GM18498 (cell line): ENCODE results near the gene TCEA3.

Experiments used
- ATAC-seq: cut with Tn5 transposase; IDR thresholded peaks from one replicate; pipeline ENCODE4 v1.9.1; 2021; ENCODE audit warnings: mild to moderate bottlenecking, moderate library complexity; ENCODE audit not compliant: unreplicated experiment

TCEA3 gene

DNA sequence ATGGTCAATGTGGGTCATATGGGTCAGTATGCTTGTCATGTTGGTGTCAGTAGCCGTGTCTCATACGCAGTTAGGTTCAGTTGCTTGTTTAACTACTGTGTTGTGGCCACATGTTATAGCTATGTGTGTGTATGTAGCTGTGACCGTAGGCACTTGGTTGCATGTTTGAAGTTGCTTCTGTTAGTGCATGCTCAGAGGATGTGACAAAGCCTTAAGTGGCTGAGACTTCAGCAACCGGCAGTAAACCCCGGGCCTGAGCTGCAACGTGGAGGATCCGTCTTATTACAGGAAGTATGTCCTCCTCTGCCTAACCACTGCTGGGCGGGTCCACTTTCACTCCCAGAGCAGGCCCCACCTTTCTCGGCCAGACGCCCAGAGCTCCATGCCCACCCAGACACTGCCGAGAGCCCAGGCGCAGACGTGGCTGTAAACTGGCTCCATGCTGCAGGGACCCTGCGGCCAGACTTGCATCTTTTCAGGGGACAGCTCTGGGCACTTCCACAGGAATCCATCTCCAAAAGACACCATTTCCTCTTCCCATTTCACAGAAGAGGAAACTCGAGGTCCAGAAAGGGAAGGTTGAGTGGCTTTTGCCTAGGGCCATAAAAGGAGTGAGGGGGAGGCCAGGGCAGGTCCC lies 2.2 kb downstream of the TCEA3 start:
- no peak for ATAC-seq

DNA sequence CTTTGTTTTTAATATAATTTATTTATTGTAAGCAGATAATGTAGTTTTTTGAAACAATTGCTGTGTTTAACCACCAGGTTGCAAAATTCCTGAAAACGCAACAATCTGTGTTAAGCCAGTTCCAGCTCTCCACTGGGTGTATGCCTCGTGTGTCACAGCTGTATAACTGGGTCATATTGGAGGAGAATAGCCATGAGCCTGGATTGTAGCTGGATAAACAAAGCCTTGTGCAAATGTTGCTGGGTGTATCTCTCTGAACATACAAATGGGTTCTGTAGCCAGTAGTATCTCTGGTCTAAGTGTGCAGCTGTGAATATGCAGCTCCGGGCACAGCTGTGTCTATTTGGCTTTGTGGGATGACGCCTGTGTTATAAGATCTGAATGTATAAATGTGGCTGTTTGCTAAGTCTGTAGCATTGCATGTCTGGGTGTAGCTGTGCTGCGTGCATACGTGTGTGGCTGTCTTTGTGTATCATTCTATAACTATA lies 2.8 kb downstream of the TCEA3 start:
- no peak for ATAC-seq

- no peak for ATAC-seq
These were observed 3.2 kb downstream of the TCEA3 start for GRCh38 chr1:23421343-23421742.

- no peak for ATAC-seq
These were observed 3.8 kb downstream of the TCEA3 start for GRCh38 chr1:23420778-23421177.

DNA sequence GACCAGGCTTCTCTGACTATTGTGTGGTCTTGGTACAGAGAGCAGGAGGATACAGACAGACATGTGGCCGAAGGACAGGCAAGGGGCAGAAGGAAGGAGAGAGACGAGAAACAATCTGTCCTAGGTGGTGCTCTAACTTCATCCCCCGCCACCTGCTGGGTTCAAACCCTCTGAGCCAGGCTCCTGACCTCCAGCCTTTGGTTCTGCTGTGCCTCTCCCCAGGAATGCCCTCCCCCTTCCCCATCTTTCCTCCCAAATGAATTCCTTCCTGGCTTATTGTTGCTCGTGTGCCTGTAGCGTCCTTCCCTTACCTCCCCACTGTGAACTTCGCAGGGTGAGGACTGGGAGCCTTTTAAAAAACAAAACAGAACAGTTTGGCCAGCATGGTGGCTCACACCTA lies 5.4 kb downstream of the TCEA3 start:
- no peak for ATAC-seq

DNA sequence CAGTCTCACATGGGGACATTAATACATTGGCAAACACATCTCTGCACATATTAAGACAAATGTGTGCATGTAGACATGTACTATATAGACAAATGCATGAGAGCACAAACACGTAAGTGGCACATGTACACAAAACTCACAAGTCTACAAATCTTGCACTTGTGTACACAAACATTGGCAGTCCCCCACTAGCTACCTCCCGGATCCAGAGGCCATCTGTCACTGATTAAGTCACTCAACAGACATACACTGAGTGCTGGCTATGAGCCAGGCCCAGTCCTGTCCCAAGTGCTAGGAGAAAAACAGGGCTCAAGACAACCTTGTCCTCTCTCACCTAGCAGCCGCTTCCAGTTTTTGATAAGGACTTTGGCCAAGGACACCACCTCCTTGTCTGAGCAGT lies 7.0 kb downstream of the TCEA3 start:
- ATAC-seq, result no peak

DNA sequence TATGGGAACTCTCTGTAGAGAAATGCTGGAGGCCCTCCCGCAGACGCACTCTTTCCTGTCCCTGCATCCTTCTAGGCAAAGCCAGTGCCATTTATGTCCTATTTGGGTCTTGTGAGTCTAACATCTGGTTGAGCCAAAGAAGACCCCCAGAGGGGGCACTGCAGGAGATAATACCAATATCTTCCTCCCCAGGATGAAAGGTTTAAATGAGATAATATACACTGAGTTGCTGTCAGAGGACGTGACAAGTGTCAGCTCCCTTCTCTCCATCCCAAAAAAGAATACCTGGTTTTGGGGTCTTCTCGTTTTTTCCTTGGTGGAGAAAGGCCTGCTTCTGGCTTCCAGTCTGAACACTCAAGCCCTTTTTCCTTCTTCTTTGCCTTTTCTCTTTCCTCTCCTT lies 7.6 kb downstream of the TCEA3 start:
- ATAC-seq, result no peak

GRCh38 chr1:23408797-23409290 lies 15.7 kb downstream of the TCEA3 start:
- ATAC-seq, result no peak

DNA sequence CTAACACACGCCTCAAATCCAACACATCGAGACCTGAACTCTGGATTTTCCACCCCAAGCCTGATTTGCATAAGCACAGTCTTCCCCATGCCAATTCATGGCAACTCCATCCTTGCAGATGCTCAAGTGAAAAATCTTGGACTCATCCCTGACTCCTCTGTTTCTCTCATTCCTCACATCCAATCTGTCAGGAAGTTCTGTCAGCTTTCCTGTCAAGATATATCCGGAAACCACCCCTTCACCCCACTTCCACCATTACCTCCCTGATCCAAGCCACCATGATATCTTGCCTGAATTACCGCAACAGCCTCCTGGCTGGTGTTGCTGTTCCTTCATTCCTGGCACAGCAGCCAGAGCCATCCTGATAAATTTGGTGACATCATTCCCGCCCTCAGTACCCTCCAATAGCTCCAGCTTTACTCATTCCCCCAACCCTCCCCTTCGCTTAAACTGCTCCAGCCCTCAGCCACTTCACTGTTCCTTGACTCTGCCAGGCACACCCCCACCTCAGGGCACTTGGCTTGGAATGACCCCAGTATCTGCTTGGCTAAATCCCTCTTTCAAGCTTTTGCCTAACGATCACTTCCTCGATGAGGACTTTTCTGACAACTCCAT lies 17.4 kb downstream of the TCEA3 start:
- ATAC-seq, result no peak

DNA sequence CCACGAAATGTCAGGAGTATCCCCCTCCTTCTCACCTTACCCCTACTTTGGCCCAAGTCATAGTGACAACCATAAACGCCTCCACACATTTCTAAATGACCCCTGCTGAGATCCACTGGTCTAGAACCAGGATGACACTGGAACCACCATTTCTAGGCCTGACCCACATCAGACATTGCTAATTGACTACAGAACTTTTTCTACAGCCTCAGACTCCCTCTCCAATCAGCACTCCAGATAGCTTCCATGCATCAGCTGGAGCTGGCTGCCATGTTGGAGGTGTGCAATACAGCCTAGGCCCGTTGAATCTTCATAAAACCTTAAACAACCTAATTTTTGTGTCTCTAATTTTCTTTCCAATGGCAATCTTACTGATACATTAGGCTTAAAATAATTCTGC lies 18.6 kb downstream of the TCEA3 start:
- ATAC-seq, result no peak

DNA sequence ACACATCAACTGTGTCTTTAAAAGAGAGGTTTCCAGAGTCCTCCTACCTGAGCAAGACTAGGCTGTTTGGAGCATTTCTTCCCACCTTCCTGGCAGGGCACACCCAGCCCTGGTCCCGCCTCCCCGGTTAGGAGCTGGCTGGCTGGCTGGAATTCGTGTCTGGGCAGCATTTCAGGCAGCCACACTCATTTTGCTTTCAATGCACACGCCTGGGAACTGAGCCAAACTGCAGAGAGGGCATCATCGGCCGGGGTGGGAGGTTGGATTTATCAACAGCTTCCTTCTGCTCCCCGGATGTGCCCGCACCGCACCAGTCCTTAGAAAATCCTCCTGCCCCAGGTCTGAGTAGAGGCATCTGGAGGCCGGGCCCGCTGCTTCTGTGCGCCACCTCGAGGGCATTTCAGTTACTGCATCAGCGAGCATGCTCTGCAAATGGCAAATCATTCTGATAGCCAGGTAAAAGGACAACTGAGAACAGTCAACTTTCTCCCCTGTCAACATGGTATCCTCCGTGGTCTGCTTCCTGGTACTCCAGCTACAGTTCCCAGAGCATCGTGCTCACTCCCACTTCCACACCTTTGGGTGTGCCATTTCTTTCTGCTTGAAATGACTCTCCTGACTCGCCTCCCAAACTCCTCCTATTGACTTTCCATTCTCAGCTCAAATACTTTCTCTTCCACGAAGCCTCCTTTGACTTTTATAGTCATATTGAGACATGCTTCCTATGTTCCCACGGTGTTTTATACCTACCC lies 20.6 kb downstream of the TCEA3 start:
- ATAC-seq, result no peak

GRCh38 chr1:23403355-23403734 lies 21.2 kb downstream of the TCEA3 start:
- ATAC-seq, result no peak

GRCh38 chr1:23403038-23403336 lies 21.6 kb downstream of the TCEA3 start:
- no peak for ATAC-seq

GRCh38 chr1:23402286-23403037 lies 22.1 kb downstream of the TCEA3 start:
- ATAC-seq, result no peak

DNA sequence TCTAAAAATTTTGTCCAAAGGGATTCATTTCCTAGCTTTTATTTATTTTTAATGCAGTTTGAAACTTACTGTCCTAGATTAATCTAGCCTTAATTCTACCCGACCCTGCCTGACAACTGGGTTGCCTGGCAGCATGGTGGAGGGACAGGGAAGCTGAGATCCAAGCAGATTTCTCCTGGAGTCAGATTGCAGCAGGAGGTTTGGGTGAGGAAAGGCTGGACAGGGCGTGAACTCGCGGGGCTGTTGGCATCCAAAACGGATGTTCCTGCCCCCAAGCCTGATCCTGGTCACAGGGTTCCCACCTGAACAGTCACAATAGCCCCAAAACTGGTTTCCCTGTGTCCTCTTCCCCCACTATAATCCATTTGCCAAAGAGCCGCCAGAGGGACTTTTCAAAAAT lies 23.2 kb downstream of the TCEA3 start:
- no peak for ATAC-seq

GRCh38 chr1:23400324-23401114 lies 24.0 kb downstream of the TCEA3 start:
- no peak for ATAC-seq

GRCh38 chr1:23399229-23399628 lies 25.3 kb downstream of the TCEA3 start:
- no peak for ATAC-seq

DNA sequence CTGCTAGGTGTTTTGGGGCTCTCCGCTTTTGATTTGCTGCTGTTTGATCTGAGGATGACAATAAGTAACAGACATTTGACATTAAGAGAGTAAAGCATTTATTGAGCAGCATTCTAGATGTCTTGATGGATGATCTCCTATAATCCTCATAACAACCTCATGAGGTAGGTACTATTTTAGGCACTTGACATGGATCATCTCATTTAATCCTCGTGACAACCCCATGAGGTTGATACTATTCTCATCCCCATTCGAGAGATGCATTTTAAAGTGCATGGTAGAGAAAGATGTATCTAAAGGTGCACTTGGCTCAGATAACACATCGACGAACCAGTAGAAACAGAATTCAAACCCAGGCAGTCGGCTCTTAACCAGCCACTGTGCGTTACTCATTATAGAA lies 26.6 kb downstream of the TCEA3 start:
- no peak for ATAC-seq

- no peak for ATAC-seq
These were observed 28.2 kb downstream of the TCEA3 start for GRCh38 chr1:23396380-23396779.

GRCh38 chr1:23395849-23396248 lies 28.7 kb downstream of the TCEA3 start:
- ATAC-seq, result no peak
